DOHH2 (cell line): ENCODE measurements around the gene PLIN5.

Experiments used
- H3F3A ChIP-seq: fragments of 200-600 bp; sonication (generic), shearing (Covaris generic); 2 replicates; pipeline ENCODE4 v1.6.0; 2016; ENCODE audit warnings: antibody characterized with exemption, mild to moderate bottlenecking; ENCODE audit not compliant: control insufficient read depth, insufficient read depth
- H3K27ac ChIP-seq: fragments of 200-600 bp; sonication (generic); 2 replicates; pipeline ENCODE4 v1.5.1; 2014; ENCODE audit warnings: low read depth, mild to moderate bottlenecking, low read length, moderate library complexity
- H3K27me3 ChIP-seq: fragments of 200-600 bp; sonication (generic); 2 replicates; pipeline ENCODE4 v1.6.1; 2014; ENCODE audit warnings: mild to moderate bottlenecking, low read length, mixed read lengths; ENCODE audit not compliant: control insufficient read depth
- H3K36me3 ChIP-seq: fragments of 200-600 bp; sonication (generic); 2 replicates; pipeline ENCODE4 v1.6.1; 2014; ENCODE audit warnings: mild to moderate bottlenecking, low read length, moderate library complexity, mixed read lengths; ENCODE audit not compliant: control insufficient read depth
- H3K4me1 ChIP-seq: fragments of 200-600 bp; sonication (generic); 2 replicates; pipeline ENCODE4 v1.6.1; 2014; ENCODE audit warnings: mild to moderate bottlenecking, low read length, mixed read lengths; ENCODE audit not compliant: control insufficient read depth
- H3K4me2 ChIP-seq: fragments of 200-600 bp; sonication (generic); 2 replicates; pipeline ENCODE4 v1.6.0; 2014; ENCODE audit warnings: mild to moderate bottlenecking, low read length, moderate library complexity
- H3K4me3 ChIP-seq: fragments of 200-600 bp; sonication (generic); 2 replicates; pipeline ENCODE4 v1.5.1; 2014; ENCODE audit warnings: mild to moderate bottlenecking, low read length, mixed read lengths
- H3K79me2 ChIP-seq: fragments of 200-600 bp; sonication (generic); 2 replicates; pipeline ENCODE4 v1.6.1; 2014; ENCODE audit warnings: mild to moderate bottlenecking, low read length, mixed read lengths; ENCODE audit not compliant: control insufficient read depth
- H3K9me2 ChIP-seq: fragments of 200-600 bp; sonication (generic); replicated peaks from 2 replicates; pipeline ENCODE4 v1.6.1; 2014; ENCODE audit warnings: mild to moderate bottlenecking, low read length, mixed read lengths; ENCODE audit not compliant: control insufficient read depth
- H3K9me3 ChIP-seq: fragments of 200-600 bp; sonication (generic); 2 replicates; pipeline ENCODE4 v1.6.1; 2014; ENCODE audit warnings: antibody characterized with exemption, low read length, mixed read lengths; ENCODE audit not compliant: control insufficient read depth, insufficient read depth
- H4K20me1 ChIP-seq: fragments of 200-600 bp; sonication (generic); 2 replicates; pipeline ENCODE4 v1.6.0; 2014; ENCODE audit warnings: low read depth, mild to moderate bottlenecking, antibody characterized with exemption, low read length, moderate library complexity; ENCODE audit not compliant: control insufficient read depth, insufficient read depth
- EZH2phosphoT487 ChIP-seq: fragments of 200-600 bp; sonication (generic); IDR thresholded peaks from 2 replicates; pipeline ENCODE4 v1.6.1; 2017; ENCODE audit warnings: borderline replicate concordance, mild to moderate bottlenecking, antibody characterized with exemption, low read length, moderate library complexity, mixed read lengths
- TF ChIP-seq, protein P1 (sequence below): fragments of 200-600 bp; sonication (generic); IDR thresholded peaks from one replicate; pipeline ENCODE4 v1.5.1; 2014; ENCODE audit warnings: antibody characterized with exemption, mild to moderate bottlenecking, low read depth, low read length; ENCODE audit not compliant: poor library complexity, severe bottlenecking

Gene PLIN5

GRCh38 chr19:4504297-4504701 is 30.7 kb downstream of the PLIN5 start:
- Histone ChIP-seq H3K9me3 (no peaks in the 10 kb centered on the region), H4K20me1 (no peaks in the 10 kb centered on the region), H3K36me3 (no peaks in the 10 kb centered on the region; the same call in 1 of the 2 replicates), H3K4me2 (no peak overlapping the region), H3K27me3 (no peaks in the 10 kb centered on the region), H3F3A (no peaks in the 10 kb centered on the region), H3K27ac (no peak overlapping the region), H3K4me3 (no peak overlapping the region), H3K4me1 (no peaks in the 10 kb centered on the region), H3K9me2 (no peaks in the 10 kb centered on the region), H3K79me2 (no peaks in the 10 kb centered on the region)
- no peak for TF ChIP-seq EZH2phosphoT487
- TF ChIP-seq, protein P1, sequence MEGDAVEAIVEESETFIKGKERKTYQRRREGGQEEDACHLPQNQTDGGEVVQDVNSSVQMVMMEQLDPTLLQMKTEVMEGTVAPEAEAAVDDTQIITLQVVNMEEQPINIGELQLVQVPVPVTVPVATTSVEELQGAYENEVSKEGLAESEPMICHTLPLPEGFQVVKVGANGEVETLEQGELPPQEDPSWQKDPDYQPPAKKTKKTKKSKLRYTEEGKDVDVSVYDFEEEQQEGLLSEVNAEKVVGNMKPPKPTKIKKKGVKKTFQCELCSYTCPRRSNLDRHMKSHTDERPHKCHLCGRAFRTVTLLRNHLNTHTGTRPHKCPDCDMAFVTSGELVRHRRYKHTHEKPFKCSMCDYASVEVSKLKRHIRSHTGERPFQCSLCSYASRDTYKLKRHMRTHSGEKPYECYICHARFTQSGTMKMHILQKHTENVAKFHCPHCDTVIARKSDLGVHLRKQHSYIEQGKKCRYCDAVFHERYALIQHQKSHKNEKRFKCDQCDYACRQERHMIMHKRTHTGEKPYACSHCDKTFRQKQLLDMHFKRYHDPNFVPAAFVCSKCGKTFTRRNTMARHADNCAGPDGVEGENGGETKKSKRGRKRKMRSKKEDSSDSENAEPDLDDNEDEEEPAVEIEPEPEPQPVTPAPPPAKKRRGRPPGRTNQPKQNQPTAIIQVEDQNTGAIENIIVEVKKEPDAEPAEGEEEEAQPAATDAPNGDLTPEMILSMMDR: no peak

GRCh38 chr19:4503825-4504170 is 31.2 kb downstream of the PLIN5 start:
- Histone ChIP-seq H3K4me2 (no peak overlapping the region), H3K4me1 (no peaks in the 10 kb centered on the region), H3K9me2 (no peaks in the 10 kb centered on the region)

GRCh38 chr19:4503132-4503824 is 31.7 kb downstream of the PLIN5 start:
- Histone ChIP-seq H3K36me3 (peaks cover 5% of the 10 kb centered on the region; the same call in 1 of the 2 replicates), H3F3A (no peaks in the 10 kb centered on the region), H3K4me2 (no peak overlapping the region), H4K20me1 (no peaks in the 10 kb centered on the region), H3K4me3 (no peak overlapping the region), H3K27ac (no peak overlapping the region), H3K9me2 (no peaks in the 10 kb centered on the region), H3K9me3 (no peaks in the 10 kb centered on the region), H3K27me3 (no peaks in the 10 kb centered on the region), H3K79me2 (no peaks in the 10 kb centered on the region), H3K4me1 (no peaks in the 10 kb centered on the region)
- TF ChIP-seq EZH2phosphoT487: no peak
- TF ChIP-seq, protein P1: no peak

More at GRCh38 chr19:4503825-4504170, 31.2 kb downstream of the PLIN5 start:
- TF ChIP-seq, protein P1: no peak
- no peak for TF ChIP-seq EZH2phosphoT487
- H4K20me1 ChIP-seq: no peaks in the 10 kb centered on the region
- H3K27ac ChIP-seq: no peak overlapping the region
- no peak overlapping the region for H3K4me3 ChIP-seq
- H3F3A ChIP-seq: no peaks in the 10 kb centered on the region
- H3K36me3 ChIP-seq: no peaks in the 10 kb centered on the region; the same call in 1 of the 2 replicates
- no peaks in the 10 kb centered on the region for H3K9me3 ChIP-seq
- no peaks in the 10 kb centered on the region for H3K27me3 ChIP-seq
- H3K79me2 ChIP-seq: no peaks in the 10 kb centered on the region
